Dermis blood vessel endothelial cell (primary cell): ENCODE data around the gene ILF3. TPM values are rescaled to one million over a fixed set of nuclear protein-coding genes. Genes with fewer than 3 reads are reported as not detected.

ENCODE experiments used
- DNase-seq: peaks from one replicate; pipeline ENCODE4 v3.0.0; 2010
- total RNA-seq: library from RNA; depleted of rRNA; stranded (reverse); fragments of >200 nt; gene quantifications from 2 replicates; pipeline ENCODE4 v1.2.3, GENCODE V29; 2014

Gene ILF3
- total RNA-seq, 1 donor from 2014 or later, result 85.8 TPM

DNA sequence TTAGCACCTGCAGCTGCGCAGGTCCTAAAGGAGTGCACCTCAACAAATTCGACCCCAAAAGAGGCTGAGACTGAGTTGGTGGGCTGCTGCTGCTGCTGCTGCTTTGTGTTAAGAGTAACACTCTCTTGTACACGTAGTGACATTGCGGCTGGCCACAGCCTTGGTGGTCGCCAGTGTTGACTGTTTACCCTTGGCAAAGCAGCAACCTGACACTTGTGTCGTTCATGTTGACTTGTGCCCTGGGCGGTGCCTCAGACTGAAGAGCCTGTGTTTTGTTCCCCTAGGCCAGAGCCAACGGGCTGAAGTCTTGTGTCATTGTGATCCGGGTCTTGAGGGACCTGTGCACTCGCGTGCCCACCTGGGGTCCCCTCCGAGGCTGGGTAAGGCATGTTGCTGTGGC, 24.7 kb downstream of the ILF3 start:
- no peak for DNase-seq

DNA sequence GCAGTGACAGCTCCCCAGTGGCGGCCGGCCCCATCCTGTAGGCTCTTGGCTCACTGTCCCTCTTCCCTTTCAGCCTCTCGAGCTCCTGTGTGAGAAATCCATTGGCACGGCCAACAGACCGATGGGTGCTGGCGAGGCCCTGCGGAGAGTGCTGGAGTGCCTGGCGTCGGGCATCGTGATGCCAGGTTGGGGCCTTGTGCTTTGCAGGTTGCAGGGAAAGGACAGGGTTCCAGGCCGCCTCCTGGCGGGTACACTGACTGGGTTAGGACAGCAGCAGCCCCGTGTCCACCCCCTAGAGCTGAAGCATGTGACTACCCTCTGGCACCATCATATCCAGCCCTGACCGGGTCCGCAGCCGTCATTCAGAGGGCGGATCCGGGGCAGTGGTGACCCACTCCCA, 25.6 kb downstream of the ILF3 start:
- DNase-seq, result no peak

DNA sequence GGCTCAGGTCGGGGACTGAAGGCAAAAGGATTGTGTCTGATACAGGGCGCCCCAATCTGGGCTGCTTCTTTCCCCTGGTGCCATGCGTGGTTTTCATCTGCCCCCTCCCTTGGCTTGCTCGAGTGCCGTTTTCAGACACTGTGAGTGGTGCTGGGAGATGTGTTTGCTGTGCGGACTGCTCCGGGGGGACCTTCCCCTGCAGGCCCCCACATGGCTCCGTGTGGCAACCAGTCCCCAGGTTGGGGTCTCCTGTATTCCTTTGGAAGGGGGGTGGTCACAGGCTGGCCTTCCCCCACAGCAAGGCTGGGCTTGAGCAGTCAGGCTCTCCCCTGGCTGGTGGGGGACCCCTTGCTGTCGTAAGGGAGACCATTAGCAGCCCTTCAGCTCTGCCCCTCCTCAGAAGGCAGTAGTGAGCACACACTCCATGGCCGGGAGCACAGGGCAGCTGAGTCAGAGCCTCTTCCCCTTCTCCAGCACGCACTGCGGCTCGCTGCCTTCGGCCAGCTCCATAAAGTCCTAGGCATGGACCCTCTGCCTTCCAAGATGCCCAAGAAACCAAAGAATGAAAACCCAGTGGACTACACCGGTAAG, 26.5 kb downstream of the ILF3 start:
- DNase-seq, result no peak

DNA sequence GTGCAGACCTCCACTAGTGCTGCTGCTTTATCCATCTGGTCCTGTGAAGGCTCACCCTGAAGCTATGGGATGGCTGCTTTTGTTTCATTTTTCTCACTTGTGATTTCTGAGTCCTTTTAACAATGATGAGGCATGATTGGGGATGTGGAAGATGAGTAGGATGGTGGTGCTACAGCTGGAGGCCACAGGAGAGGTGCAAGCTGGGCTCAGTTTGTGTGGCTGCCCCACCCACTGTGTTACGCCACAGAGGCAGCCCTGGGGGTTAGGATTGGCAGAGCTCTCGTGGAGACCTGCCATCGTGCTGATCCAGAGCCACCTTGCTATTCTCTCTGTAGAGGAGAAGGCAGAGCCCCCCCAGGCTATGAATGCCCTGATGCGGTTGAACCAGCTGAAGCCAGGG, 27.5 kb downstream of the ILF3 start:
- no peak for DNase-seq

DNA sequence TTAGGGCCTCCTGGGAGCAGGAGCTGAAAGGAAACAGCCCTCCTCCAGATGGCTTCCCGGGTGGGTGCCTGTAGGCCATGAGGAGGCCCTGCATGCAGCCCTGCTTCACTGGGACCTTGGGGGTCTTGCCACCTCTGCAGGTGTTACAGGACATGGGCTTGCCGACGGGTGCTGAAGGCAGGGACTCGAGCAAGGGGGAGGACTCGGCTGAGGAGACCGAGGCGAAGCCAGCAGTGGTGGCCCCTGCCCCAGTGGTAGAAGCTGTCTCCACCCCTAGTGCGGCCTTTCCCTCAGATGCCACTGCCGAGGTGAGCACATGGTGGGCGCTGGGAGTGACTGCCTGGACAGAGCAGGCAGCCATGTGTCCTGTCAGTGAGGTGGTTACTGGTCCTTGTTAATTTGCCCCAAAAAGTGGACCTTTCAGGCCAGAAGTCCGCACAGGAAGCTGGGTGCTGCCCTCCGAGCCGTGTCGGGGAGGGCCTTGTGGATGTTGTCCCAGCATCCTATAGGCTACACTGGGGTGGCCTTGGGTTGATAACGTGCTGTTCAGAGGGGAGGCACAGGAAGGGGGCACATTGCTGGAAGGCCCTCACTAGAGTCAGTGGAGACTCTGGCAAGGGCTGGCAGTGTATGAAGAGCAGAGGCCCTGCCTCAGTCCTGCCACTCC, 28.4 kb downstream of the ILF3 start:
- DNase-seq, result no peak

DNA sequence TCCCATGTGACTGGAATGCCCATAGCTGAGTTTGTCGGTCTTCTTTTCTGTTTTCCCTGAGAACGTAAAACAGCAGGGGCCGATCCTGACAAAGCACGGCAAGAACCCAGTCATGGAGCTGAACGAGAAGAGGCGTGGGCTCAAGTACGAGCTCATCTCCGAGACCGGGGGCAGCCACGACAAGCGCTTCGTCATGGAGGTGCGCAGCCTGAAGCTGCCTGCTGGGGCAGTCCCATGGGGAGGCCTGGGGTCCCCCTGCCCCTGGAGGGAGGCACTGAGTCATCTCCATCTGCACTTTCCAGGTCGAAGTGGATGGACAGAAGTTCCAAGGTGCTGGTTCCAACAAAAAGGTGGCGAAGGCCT, 28.9 kb downstream of the ILF3 start:
- DNase-seq, result no peak

DNA sequence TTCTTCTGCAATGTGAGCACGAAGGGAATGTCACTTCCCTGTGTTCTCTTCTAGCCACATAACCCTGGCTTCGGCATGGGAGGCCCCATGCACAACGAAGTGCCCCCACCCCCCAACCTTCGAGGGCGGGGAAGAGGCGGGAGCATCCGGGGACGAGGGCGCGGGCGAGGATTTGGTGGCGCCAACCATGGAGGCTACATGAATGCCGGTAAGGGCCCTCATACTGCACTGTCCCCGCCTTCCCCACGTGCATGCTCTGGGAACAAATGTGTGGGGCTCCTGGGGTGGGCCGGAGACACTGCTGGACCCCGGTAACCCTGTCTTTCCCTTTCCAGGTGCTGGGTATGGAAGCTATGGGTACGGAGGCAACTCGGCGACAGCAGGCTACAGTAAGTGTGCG, 29.4 kb downstream of the ILF3 start:
- DNase-seq, result no peak

DNA sequence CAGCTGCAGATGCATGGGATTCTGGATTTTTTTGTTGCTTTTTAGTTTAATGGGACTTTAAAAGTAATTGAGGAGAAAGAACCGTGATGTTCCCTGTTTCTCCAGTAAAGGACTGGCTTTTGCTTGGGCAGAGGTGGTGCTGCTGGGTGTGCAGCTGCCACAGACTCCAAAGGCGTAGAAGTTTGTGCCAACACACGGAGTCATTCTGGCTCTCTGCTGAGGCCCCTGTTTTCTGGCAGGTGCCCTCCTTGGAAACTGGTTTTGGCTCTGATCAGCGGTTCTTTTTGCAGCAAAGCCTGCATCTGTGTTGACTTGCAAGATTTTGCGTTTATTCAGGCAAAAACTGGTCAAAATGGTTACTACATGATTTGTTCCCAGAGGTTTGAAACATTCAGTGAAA, 31.1 kb downstream of the ILF3 start:
- no peak for DNase-seq

DNA sequence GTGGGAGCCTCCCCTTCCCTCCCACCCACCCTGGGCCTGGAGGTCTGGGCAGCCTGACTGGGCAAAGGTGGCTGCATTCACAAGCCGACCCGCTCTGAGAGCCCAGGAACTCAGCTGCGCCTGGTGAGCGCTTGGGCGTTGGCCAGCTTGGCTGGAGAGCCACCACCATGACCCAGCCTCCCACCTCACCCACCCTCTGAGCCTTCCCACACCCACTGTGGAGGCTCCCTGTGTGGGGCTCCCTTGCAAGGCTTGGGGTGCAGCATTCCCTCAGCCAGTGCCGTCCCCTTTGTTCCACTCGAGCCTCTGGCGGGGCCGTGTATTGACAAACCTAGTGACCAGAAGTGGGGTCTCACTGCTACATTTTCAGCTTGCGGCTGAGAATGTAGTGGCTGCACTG, 32.0 kb downstream of the ILF3 start:
- DNase-seq, result no peak

DNA sequence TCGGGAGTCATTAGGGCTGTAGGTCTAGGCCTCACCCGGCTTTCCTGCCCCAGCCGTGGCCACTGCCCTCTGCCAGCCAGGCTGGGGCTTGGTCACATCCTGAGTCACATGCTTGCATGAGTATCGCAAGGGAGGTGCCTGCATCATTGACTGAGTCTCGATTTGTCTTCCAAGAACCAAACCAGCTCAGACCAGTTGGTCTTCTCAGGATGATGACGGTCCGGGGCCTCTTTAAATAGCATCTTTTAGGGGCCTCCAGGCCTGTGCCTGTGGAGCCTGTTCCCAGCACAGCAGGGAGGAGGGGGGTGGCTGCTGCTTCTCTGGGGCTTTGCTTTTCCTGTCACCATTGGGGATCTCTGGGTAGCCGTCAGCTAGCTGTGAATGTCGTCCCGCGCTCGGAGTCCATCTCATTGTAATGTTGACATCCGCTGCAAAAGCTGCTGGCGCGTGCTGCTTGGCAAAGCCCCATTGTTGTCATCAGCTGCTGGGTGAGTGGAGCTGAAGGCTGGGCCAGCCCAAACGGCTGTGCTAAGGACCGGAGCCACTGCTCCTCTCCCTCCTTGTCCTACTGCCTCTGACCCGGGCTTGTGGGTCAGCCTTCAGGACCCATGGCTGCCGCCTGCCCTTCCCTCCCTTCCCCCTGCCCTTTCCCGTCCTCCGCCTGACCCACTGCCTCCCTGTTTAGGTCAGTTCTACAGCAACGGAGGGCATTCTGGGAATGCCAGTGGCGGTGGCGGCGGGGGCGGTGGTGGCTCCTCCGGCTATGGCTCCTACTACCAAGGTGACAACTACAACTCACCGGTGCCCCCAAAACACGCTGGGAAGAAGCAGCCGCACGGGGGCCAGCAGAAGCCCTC, 32.7 kb downstream of the ILF3 start:
- peak; percentile 27 for DNase-seq

DNA sequence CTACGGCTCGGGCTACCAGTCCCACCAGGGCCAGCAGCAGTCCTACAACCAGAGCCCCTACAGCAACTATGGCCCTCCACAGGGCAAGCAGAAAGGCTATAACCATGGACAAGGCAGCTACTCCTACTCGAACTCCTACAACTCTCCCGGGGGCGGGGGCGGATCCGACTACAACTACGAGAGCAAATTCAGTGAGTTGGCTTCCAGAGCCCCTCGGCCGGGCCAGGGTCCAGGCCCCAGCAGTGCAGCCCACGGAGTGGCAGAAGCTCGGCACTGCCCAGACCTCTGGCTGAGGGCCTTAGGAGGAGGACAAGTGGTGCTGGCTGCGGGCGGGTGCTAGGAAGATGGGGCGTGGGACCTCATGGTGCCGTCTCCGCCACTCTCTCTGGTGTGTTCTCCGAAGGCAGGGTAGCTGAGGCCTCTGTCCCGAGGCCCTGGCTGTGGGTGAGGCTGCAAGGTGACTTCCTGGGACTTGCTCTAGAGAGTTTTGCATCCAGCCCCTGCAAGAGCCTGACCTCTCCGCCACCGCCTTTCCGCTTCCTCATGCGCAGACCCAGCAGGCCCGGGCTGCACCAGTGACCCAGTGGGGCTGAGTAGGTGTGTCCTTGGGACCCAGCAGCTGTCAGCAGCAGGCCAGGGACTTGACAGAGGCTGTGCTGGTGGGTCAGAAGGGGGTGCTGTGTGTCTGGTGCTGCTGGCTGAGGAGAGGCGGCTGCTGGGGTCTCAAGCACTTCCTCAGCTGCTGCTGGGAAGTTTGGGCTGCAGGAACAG, 33.6 kb downstream of the ILF3 start:
- no peak for DNase-seq

DNA sequence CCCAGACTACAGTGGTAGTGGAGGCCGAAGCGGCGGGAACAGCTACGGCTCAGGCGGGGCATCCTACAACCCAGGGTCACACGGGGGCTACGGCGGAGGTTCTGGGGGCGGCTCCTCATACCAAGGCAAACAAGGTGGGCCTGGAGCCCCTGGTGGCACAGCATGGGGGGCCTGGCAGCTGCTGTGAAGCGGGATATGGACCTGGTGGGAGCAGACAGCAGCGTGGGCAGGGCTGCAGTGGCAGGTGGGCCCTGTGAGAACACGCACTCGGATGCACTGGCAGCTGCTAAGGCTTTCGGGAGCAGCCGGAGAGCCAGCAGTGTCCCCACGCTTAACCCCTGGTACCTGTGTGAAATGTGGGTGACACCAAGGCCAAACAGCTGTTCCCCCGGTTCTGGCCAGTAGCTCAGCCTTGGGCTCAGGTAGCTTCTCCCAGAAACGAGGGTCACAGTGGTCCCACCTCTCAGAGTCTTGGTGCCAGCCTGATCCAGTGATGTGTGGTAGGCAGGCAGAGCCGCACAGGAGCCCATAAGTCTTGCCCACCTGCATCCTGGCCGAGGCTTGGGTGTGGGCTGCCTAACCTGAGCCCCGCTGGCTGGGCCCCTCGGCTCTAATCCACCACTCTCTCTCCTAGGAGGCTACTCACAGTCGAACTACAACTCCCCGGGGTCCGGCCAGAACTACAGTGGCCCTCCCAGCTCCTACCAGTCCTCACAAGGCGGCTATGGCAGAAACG, 34.6 kb downstream of the ILF3 start:
- DNase-seq, result no peak

DNA sequence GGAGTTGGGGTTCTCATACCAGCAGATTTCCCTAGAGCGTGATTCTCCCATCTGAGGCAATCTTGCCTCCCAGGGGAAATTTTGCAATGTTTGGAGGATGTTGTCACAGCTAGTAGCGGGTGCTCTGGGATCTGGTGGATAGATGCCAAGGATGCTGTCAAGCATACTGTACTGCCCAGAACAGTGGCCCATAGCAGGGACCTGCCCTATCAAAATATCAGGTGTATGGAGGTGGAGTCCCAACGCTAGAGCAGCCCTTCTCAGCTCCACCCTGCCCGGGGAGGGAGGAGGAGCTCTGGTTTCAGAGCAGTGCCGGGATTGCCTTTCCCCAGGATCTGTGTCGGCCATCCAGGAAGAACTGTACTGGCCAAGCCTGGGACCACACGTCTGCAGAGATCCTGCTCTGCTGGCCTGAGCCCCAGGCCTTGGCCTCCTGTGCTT, 36.2 kb downstream of the ILF3 start:
- no peak for DNase-seq

DNA sequence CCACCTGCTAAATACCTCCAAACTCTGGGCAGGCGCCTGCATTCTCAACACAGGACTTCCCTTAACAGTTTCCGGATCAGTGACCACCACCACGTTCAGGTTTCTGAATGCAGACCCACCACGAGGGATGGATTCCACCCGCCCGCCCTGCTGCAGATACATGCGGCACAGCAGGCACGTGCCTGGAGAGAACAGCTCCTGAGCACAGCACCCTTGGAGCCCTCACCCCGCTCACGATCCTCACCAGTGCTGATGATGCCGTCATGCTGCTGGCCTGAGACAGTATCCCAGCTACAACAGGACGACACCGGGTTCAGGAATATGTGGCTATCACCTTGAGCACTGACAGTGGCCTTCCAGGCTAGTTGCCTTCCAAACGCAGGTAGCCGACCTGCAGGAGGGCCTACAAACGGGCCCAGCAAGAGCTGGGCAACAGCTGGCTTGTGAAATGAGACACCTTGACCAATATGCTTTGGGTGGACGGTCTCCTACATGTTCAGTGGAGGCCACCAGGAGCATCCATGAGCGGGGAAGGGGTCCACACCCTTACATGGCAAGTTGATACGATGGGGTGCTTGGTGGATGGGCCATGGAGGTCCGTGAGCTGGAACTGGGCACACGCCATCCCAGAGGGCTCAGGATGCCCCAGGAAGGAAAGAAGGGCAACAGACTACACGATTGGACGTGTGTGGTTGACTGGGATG, 37.2 kb downstream of the ILF3 start:
- no peak for DNase-seq

DNA sequence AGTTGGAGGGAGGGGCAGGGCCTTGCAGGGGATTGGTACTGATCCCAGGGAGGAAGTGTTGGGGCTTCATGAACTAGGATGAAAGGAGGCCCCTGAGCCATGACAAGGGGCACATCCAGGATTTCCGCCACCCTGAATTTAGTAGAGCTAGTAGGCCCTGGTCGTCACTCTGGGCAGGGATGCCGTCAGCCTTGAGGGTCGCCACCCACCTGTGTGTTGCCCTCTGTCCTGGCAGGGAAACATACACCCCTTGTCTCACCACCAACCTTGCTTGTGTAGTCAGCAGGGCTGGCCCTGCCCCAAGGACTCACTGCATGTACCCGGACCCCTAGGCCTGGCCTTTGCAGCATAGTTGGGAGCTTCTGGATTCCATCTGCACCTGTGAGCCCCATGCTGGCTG, 37.7 kb downstream of the ILF3 start:
- no peak for DNase-seq

DNA sequence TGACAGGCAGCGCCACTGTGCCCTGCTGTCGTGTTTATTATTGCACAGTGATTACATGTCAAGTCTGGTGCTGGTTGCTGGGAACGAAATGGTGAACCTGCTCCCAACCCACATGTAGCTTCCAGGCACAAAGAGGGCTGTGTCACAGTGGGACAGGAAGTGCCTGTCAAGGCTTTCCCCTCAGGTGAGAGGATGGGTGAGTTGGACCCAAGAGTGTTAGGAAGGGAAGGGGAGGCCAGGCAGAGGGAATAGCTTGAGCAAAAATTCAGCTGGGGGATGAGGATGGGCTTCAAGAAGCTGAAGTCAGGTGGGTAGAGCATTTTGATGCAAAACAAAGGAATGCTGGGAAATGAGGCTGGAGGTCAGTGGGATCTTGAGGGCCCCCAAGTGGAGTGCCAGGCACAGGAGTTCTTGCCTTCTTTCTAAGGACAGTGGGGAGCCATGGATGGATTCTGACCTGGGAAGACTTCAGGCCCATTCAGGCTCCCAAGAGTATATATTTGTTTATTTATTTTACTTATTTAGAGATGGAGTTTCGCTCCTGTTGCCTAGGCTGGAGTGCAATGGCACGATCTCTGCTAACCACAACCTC, 38.6 kb downstream of the ILF3 start:
- no peak for DNase-seq

DNA sequence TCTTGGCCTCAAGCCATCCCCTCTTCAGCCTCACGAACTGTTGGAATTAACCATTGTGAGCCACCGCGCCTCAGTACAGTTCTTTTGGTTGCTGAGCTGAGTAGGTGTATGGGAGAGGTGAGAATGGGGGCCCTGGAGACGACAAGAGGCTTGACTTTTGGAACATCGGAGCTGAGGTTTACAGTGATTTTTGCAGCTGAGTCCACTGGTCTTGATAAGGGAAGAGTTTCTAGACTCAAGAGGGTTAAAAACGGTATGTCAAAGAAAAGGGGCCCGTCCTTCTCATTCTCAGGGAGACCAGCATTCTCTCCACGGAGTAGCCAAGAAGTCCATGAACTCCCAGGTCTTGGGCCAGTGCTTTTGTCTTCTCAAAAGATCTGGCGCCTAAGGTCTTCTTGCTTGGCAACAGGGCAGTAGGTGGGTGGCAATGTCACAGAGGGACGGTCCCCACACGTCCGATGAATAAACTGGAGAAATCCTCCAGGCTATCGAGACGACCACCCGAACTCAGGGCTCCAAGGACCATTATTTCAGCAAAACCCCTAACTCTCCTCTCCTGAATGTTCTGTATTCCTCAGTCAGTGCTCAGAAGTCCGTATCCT, 40.7 kb downstream of the ILF3 start:
- DNase-seq, result no peak

DNA sequence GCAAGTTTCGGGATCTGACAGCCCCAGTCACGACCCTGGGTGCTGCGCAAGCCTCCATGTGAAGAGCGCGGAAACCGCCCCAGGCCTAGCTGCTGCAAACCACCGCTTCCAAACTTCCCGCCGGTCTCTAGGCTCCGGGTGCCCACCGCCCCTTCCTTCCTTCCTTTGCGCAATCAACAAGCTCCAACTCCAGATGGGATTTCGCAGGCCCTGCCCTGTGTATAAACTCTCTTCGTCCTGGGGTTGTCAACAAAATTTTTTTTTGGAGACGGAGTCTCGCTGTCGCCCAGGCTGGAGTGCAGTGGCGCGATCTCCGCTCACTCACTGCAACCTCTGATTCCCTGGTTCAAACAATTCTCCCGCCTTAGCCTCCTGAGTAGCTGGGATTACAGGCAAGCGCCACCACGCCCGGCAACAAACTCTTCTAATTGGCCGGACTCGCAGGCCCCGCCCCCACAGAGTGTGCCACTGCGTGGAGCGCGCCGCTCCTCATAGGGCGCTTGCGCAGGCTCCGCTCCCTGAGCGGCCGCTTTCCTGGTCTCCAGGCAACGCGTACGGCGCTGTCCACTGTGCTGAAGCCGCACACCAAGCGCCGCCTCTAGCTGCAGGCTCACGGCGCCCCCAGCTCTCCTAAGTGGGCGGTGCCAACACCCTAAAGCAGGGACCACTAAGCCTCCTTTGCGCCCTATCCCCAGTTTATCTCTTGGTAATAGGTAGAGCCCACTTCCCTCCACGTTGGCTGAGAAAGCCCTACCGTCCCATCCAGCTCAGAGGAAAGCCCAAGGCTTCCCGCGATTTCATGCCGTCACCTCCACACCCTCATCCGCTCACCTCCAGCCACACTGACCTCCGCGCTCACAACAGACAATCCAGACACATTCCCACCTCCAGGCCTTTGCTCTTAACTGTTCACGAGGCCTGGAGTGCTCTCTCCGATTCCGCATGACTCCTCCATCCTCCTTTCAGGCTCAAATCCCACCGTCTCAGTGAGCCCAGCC, 41.6 kb downstream of the ILF3 start:
- DNase-seq, result peak; percentile 98

DNA sequence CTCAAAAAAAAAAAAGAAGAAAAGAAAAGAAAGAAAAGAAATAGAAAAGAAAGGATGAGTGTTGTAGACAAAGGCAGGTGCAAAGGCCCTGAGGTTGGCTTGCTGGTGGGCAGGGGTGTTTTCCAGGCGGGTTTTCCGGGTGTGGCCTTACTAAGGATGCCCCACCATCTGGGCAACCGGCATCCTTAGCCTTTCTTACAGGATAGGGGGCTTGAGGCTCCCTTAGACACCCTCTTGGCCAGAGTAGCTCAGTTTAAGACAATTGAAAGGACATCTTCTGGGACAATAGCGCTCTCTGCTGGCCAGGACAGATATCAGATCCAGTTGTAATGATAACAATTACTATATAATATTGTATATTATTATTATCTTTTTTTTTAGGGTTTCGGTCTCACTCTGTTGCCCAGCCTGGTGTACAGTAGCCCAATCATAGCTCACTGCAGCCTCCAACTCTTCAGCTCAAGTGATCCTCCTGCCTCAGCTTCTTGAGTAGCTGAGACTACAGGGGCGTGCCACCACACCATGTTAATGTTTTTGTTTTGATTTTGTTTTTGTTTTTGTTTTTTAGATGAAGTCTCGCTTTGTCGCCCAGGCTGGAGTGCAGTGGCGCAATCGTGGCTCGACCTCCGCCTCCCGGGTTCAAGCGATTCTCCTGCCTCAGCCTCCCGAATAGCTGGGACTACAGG, 45.6 kb downstream of the ILF3 start:
- peak; percentile 83 for DNase-seq
